SH-SY5Y (cell line): Measurements from ENCODE around the gene ATXN7.

Experiments used
- GATA2 ChIP-seq: IDR thresholded peaks from 2 replicates; pipeline ENCODE4 v1.6.1; 2011; ENCODE audit warnings: mild to moderate bottlenecking, low read depth, low read length
- GATA3 ChIP-seq: IDR thresholded peaks from 2 replicates; pipeline ENCODE4 v1.6.1; 2011; ENCODE audit warnings: low read depth, mild to moderate bottlenecking, low read length, moderate library complexity

DNA sequence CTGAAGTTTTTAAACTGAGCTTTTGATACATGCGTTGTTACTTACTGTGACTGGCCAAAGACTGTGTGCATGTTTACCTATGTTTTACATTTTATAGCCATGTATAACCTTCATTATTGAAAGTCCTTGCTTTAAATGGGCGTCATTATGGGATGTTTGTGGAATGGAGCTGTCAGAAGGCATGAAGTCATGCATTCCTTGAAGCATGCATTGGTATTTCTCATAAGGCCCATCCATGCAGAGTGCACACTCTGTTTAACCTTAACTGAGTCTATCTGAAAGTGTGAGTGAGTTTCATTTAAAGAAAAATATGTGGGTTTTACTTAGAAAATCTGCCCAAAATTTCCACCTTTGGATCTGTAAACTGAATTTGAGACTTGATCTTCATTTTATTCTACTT is 108.5 kb downstream of the ATXN7 start:
- no peak for TF ChIP-seq GATA3
- no peak for TF ChIP-seq GATA2
